ENCODE measurements around the gene FAM20C. TPM values are rescaled to one million over a fixed set of nuclear protein-coding genes. Genes with fewer than 3 reads are reported as not detected.
A peak's percentile ranks its signal among the peaks of the same experiment; 100 is the strongest.

The FAM20C gene
- total and polyA plus RNA-seq, 4 donors, result 11.3 to 104 (median 57.5) TPM

GRCh38 chr7:274266-274665 lies 81.9 kb downstream of the FAM20C start:
- Histone ChIP-seq H3K27ac (ENCODE audit: low read depth in 1 of 2, low read length in 2 of 2) (no peak overlapping the region), H3K4me3 (ENCODE audit: low read length in 2 of 2) (no peak overlapping the region), H3K4me1 (ENCODE audit: control insufficient read depth in 1 of 2, insufficient read depth in 2 of 2, low read length in 2 of 2) (no peaks in the 10 kb centered on the region), H3K27me3 (ENCODE audit: control insufficient read depth in 1 of 2, insufficient read depth in 2 of 2, low read length in 1 of 2) (no peaks in the 10 kb centered on the region), H3K36me3 (ENCODE audit: control insufficient read depth in 1 of 2, insufficient read depth in 2 of 2, low read length in 1 of 2) (no peaks in the 10 kb centered on the region), H3K9me3 (ENCODE audit: control insufficient read depth, low read length) (no peaks in the 10 kb centered on the region)
- DNase-seq, result no peak
- ATAC-seq (ENCODE audit: low FRiP score), result no peak
- intact Hi-C loops (cut with DNase I), result no loop called here
- 51 to 63% methylated on average over 2 of the region's 2 CpGs for WGBS, 2 donors

- WGBS, 2 donors, result 74 to 79% methylated on average over 9 to 10 of the region's 10 CpGs
- no peaks in the 10 kb centered on the region for H3K4me1 ChIP-seq (ENCODE audit: control insufficient read depth in 1 of 2, insufficient read depth in 2 of 2, low read length in 2 of 2)
- H3K36me3 ChIP-seq (ENCODE audit: control insufficient read depth in 1 of 2, insufficient read depth in 2 of 2, low read length in 1 of 2), result no peaks in the 10 kb centered on the region
- H3K27ac ChIP-seq (ENCODE audit: low read depth in 1 of 2, low read length in 2 of 2), result no peak overlapping the region
- H3K9me3 ChIP-seq (ENCODE audit: control insufficient read depth, low read length), result no peaks in the 10 kb centered on the region
- ATAC-seq (ENCODE audit: low FRiP score) (no peak), DNase-seq (peak in 1 of 2 donors; percentile 63)
- intact Hi-C loops (cut with DNase I), result no loop called here
- H3K4me3 ChIP-seq (ENCODE audit: low read length in 2 of 2), result no peak overlapping the region
- H3K27me3 ChIP-seq (ENCODE audit: control insufficient read depth in 1 of 2, insufficient read depth in 2 of 2, low read length in 1 of 2), result no peaks in the 10 kb centered on the region
These were observed 84.0 kb downstream of the FAM20C start for GRCh38 chr7:276230-276835.

- Histone ChIP-seq H3K27ac (ENCODE audit: low read depth in 1 of 2, low read length in 2 of 2) (no peak overlapping the region), H3K36me3 (ENCODE audit: control insufficient read depth in 1 of 2, insufficient read depth in 2 of 2, low read length in 1 of 2) (no peaks in the 10 kb centered on the region), H3K4me3 (ENCODE audit: low read length in 2 of 2) (no peak overlapping the region), H3K4me1 (ENCODE audit: control insufficient read depth in 1 of 2, insufficient read depth in 2 of 2, low read length in 2 of 2) (no peaks in the 10 kb centered on the region), H3K27me3 (ENCODE audit: control insufficient read depth in 1 of 2, insufficient read depth in 2 of 2, low read length in 1 of 2) (no peaks in the 10 kb centered on the region), H3K9me3 (ENCODE audit: control insufficient read depth, low read length) (no peaks in the 10 kb centered on the region)
- intact Hi-C loops (cut with DNase I), result no loop called here
- DNase-seq, result peak in 1 of 2 donors; percentile 7
- no peak for ATAC-seq (ENCODE audit: low FRiP score)
- WGBS, 2 donors, result 95 to 97% methylated on average over 4 of the region's 4 CpGs
These were observed 84.9 kb downstream of the FAM20C start for GRCh38 chr7:277228-277627.

GRCh38 chr7:278081-278480 lies 85.7 kb downstream of the FAM20C start:
- DNase-seq (peak in 1 of 2 donors; percentile 48), ATAC-seq (ENCODE audit: low FRiP score) (no peak)
- Histone ChIP-seq H3K4me3 (ENCODE audit: low read length in 2 of 2) (no peak overlapping the region), H3K27ac (ENCODE audit: low read depth in 1 of 2, low read length in 2 of 2) (no peak overlapping the region), H3K4me1 (ENCODE audit: control insufficient read depth in 1 of 2, insufficient read depth in 2 of 2, low read length in 2 of 2) (no peaks in the 10 kb centered on the region), H3K9me3 (ENCODE audit: control insufficient read depth, low read length) (no peaks in the 10 kb centered on the region), H3K36me3 (ENCODE audit: control insufficient read depth in 1 of 2, insufficient read depth in 2 of 2, low read length in 1 of 2) (no peaks in the 10 kb centered on the region), H3K27me3 (ENCODE audit: control insufficient read depth in 1 of 2, insufficient read depth in 2 of 2, low read length in 1 of 2) (no peaks in the 10 kb centered on the region)
- 81 to 89% methylated on average over 5 of the region's 5 CpGs for WGBS, 2 donors
- intact Hi-C loops (cut with DNase I), result no loop called here

- H3K4me3 ChIP-seq (ENCODE audit: low read length in 2 of 2), result no peak overlapping the region
- no peaks in the 10 kb centered on the region for H3K4me1 ChIP-seq (ENCODE audit: control insufficient read depth in 1 of 2, insufficient read depth in 2 of 2, low read length in 2 of 2)
- WGBS, 2 donors, result 76 to 84% methylated on average over 10 of the region's 10 CpGs
- no peak overlapping the region for H3K27ac ChIP-seq (ENCODE audit: low read depth in 1 of 2, low read length in 2 of 2)
- DNase-seq (peak in 1 of 2 donors; percentile 42), ATAC-seq (ENCODE audit: low FRiP score) (no peak)
- no peaks in the 10 kb centered on the region for H3K27me3 ChIP-seq (ENCODE audit: control insufficient read depth in 1 of 2, insufficient read depth in 2 of 2, low read length in 1 of 2)
- no peaks in the 10 kb centered on the region for H3K9me3 ChIP-seq (ENCODE audit: control insufficient read depth, low read length)
- H3K36me3 ChIP-seq (ENCODE audit: control insufficient read depth in 1 of 2, insufficient read depth in 2 of 2, low read length in 1 of 2), result no peaks in the 10 kb centered on the region
- intact Hi-C loops (cut with DNase I), result no loop called here
These were observed 87.5 kb downstream of the FAM20C start for GRCh38 chr7:279821-280220.

- H3K9me3 ChIP-seq (ENCODE audit: control insufficient read depth, low read length), result no peaks in the 10 kb centered on the region
- no peaks in the 10 kb centered on the region for H3K4me1 ChIP-seq (ENCODE audit: control insufficient read depth in 1 of 2, insufficient read depth in 2 of 2, low read length in 2 of 2)
- H3K27me3 ChIP-seq (ENCODE audit: control insufficient read depth in 1 of 2, insufficient read depth in 2 of 2, low read length in 1 of 2), result no peaks in the 10 kb centered on the region
- 61 to 69% methylated on average over 11 of the region's 11 CpGs for WGBS, 2 donors
- ATAC-seq (ENCODE audit: low FRiP score) (no peak), DNase-seq (peak in 1 of 2 donors; percentile 50)
- intact Hi-C loops (cut with DNase I), result no loop called here
- H3K4me3 ChIP-seq (ENCODE audit: low read length in 2 of 2), result no peak overlapping the region
- no peaks in the 10 kb centered on the region for H3K36me3 ChIP-seq (ENCODE audit: control insufficient read depth in 1 of 2, insufficient read depth in 2 of 2, low read length in 1 of 2)
- no peak overlapping the region for H3K27ac ChIP-seq (ENCODE audit: low read depth in 1 of 2, low read length in 2 of 2)
These were observed 88.1 kb downstream of the FAM20C start for GRCh38 chr7:280461-280860.

- no peak for ATAC-seq (ENCODE audit: low FRiP score)
- DNase-seq, result peak in 1 of 2 donors; percentile 14
- Histone ChIP-seq H3K4me1 (ENCODE audit: control insufficient read depth in 1 of 2, insufficient read depth in 2 of 2, low read length in 2 of 2) (no peaks in the 10 kb centered on the region), H3K27me3 (ENCODE audit: control insufficient read depth in 1 of 2, insufficient read depth in 2 of 2, low read length in 1 of 2) (no peaks in the 10 kb centered on the region), H3K27ac (ENCODE audit: low read depth in 1 of 2, low read length in 2 of 2) (no peak overlapping the region), H3K9me3 (ENCODE audit: control insufficient read depth, low read length) (no peaks in the 10 kb centered on the region), H3K36me3 (ENCODE audit: control insufficient read depth in 1 of 2, insufficient read depth in 2 of 2, low read length in 1 of 2) (no peaks in the 10 kb centered on the region), H3K4me3 (ENCODE audit: low read length in 2 of 2) (no peak overlapping the region)
- intact Hi-C loops (cut with DNase I), result no loop called here
- 93 to 96% methylated on average over 8 of the region's 8 CpGs for WGBS, 2 donors
These were observed 89.3 kb downstream of the FAM20C start for GRCh38 chr7:281637-282036.

GRCh38 chr7:282621-283020 lies 90.2 kb downstream of the FAM20C start:
- intact Hi-C loops (cut with DNase I), result no loop called here
- Histone ChIP-seq H3K27ac (ENCODE audit: low read depth in 1 of 2, low read length in 2 of 2) (no peak overlapping the region), H3K27me3 (ENCODE audit: control insufficient read depth in 1 of 2, insufficient read depth in 2 of 2, low read length in 1 of 2) (no peaks in the 10 kb centered on the region), H3K4me3 (ENCODE audit: low read length in 2 of 2) (no peak overlapping the region), H3K9me3 (ENCODE audit: control insufficient read depth, low read length) (no peaks in the 10 kb centered on the region), H3K4me1 (ENCODE audit: control insufficient read depth in 1 of 2, insufficient read depth in 2 of 2, low read length in 2 of 2) (no peaks in the 10 kb centered on the region), H3K36me3 (ENCODE audit: control insufficient read depth in 1 of 2, insufficient read depth in 2 of 2, low read length in 1 of 2) (no peaks in the 10 kb centered on the region)
- ATAC-seq (ENCODE audit: low FRiP score) (no peak), DNase-seq (peak in 1 of 2 donors; percentile 67)
- WGBS, 2 donors, result 92 to 93% methylated on average over 25 of the region's 25 CpGs

Data from aorta (tissue), 5 donors.